OCI-LY3 (cell line): ENCODE measurements around the gene NCKAP1.

ENCODE experiments used
- CTCF ChIP-seq: fragments of 200-600, 300-600 bp; sonication (generic); IDR thresholded peaks from 2 replicates; pipeline ENCODE4 v1.5.1; 2014; ENCODE audit warnings: antibody characterized with exemption, low read length, low read depth
- EZH2phosphoT487 ChIP-seq: fragments of 200-600 bp; shearing (Covaris generic); IDR thresholded peaks from 2 replicates; pipeline ENCODE4 v1.6.1; 2018; ENCODE audit warnings: antibody characterized with exemption, mixed run types, low read depth

DNA sequence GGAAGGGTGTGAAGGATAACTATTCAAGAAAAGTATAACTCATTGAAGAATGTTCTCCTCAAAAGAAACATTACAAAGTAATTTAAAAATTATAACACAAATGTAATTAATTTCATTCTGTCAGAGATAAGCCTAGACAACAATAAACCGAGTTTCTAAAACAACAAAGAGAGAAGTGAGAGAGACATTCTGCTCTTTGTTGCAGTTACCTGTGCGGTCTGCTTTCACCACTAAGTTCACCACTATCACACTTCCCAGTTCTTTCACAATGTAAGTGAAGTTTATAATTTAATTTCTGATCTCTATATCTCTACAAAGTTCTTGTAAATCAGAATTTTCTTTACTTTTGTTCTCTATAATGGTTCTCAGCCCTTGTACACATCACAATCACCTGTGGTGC, 95.5 kb downstream of the NCKAP1 start:
- TF ChIP-seq CTCF (no peak), EZH2phosphoT487 (no peak)
